Measurements from ENCODE around the gene IMPG1.
A peak's percentile ranks its signal among the peaks of the same experiment; 100 is the strongest.

The IMPG1 gene

GRCh38 chr6:76072562-76072961, at the start of gene IMPG1:
Gene IMPG1 (minus strand): TSS chr6:76072662. CDS start chr6:76072488, 174 bp downstream.
- DNase-seq, result no peak

GRCh38 chr6:76120302-76120701, 47.8 kb upstream of the IMPG1 start:
- DNase-seq, result no peak

DNA sequence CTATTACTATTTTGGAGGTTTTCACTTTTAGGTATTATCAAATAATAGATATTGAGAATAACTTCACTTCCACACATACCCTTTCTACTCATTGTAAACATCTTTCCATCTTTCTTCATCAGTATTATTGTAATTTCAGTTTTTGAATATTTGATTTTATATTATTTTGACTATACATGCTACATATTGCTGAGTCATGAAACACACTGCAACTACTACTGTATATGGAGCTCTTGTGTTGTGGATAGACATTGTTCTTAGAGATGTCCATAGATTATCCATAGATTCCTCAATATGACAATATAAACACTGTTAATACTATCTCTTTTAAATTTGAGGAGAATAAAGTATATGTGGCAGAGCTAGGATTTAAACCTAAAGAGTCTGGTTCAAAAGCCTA, 819 bp upstream of the IMPG1 start:
- no peak for DNase-seq

- no peak for DNase-seq
These were observed 15.0 kb downstream of the IMPG1 start for GRCh38 chr6:76057469-76057868.

GRCh38 chr6:76052314-76052713, 20.1 kb downstream of the IMPG1 start:
- DNase-seq, result no peak

GRCh38 chr6:76043690-76044089, 28.8 kb downstream of the IMPG1 start:
- DNase-seq, result no peak

DNA sequence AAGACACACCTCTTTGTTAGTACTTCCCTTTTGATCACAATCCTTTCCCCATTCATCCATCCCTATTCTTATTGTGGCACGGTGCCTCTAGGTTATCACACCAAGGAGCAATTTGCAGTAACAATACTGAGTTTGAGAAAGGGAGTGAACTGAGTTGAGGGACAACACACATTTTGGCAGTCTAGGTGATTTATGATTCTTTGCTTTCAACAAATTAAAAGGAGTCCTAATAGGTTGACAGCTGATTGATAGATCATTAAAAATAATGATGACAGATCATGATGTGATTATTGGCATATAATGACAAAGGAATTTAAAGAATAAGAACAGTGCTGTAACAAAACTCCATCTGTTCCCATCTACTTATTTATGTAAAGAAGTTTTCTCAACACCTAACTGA, 36.7 kb downstream of the IMPG1 start:
- no peak for DNase-seq

GRCh38 chr6:76026101-76026500, 46.4 kb downstream of the IMPG1 start:
- DNase-seq, result peak; percentile 23

DNA sequence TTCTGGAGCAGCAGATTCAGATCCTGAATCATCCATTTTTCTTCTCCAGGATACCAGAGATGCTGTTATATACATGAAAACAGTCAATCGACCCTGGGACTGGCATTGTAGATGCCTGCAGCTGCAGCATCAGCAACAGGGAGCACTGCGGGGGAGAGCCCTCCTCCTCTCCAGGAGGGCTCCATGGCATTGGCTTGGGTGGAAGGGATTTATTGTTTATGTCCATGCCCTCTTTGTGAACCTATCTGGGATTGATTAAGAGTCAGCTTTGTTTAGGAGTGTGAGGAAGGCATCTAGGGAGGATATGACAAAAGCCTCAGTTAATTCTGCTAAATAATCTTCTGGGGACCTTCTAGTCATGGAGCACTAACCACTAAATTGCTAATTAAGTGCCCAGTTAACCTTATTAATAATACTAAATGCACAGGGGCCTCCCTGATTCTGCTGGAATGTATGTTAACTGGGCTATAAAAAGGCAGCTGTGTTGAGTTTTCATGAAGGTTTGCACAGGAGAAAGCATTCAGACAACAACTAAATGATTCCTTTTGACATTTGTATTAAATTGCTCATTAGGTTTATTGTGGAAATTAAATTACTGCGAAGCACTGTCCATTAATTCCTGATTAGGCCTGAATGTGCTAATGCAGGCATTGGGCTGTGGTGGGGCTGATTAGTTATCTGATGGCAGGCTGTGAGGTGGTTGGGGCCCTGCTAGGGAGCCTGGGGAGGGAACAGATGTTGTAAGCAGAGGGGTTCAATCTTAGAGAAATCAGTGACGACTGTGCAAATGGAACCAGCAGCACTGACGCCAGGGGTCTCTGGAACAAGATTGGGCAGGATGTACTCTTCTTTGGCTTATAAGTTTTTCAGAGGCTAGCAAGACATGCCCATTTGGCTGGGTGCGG, 57.6 kb downstream of the IMPG1 start:
- no peak for DNase-seq

- DNase-seq, result no peak
These were observed 68.3 kb downstream of the IMPG1 start for GRCh38 chr6:76004202-76004601.

DNA sequence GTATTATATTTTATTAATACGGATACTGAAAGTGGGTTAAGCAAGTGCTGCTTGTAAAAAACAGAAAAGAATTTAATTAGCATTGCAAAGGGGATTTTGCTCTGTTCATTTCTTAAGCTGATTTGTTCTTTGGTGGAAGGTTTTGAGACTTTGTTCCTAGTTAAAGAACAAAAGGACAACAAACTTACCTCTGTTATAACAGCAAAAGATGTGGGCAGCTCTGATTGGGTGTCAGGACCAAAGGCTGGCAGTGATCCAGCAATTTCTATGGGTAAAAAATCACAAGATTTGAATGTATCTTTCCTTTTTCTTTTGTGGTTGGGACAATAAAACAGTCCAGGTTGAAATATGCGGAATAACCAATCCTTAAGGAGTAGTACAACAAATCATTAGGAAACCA, 68.8 kb downstream of the IMPG1 start:
- DNase-seq, result no peak

- DNase-seq, result no peak
These were observed 69.3 kb downstream of the IMPG1 start for GRCh38 chr6:76003113-76003512.

DNA sequence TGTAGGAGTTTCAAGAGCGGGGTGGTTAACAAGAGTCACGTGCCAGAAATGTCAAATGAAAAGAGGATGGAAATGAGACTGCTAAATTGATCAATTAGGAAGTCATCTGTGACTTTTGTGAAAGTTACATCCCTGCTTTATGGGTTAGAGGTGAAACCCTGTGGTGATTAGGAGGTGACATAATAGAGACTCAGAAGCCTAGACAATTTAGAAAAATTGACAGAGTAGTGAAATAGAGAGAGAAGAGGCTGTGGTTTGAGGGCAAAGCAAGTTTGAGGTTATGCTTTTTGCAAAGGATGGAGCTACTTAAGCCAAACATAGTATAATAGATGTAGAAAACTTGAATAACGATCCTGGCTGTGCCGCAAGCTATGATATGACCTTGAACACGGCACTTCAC, 71.8 kb downstream of the IMPG1 start:
- DNase-seq, result no peak

- no peak for DNase-seq
These were observed 74.8 kb downstream of the IMPG1 start for GRCh38 chr6:75997696-75998095.

DNA sequence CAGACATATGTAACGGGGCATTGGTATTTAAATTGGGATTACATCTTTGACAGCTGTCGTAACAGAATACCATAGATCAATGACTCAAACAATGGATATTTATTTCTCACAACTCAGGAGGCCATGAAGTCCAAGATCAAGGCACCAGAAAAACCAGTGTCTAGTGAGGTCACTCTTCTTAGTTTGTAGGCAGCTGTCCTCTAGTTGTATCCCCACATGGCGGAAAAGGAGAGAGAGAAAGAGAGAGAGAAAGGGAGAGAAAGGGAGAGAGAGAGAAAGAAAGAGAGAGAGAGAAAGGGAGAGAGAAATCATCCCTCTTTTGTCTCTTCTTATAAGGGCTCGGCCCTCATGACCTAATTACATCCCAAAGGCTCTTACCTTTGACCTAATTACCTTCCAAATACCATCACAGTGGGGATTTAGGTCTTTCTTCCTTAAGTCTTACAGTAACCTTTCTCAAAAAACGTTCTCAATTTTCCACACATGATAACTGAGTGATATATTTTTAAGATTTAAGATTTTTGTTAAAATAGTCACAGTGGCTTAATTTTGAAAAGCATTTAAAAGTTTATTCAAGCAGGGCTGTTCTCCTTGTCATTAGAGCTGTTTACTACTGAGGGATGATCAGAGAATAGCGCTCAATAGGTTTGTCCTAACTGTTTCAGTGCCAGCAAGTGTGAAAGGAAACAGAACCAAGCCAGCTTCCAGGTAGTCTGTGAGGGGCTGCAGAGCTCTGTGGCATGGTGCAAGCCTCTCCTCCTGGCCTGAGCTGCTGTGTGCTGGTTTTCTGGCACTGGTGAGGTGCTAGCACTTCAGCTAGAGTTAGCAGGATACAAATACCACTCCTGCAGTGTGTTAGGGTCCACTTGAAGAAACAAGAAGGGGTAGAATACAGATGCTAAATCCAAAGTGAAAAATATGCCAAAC, 79.0 kb downstream of the IMPG1 start:
- no peak for DNase-seq

DNA sequence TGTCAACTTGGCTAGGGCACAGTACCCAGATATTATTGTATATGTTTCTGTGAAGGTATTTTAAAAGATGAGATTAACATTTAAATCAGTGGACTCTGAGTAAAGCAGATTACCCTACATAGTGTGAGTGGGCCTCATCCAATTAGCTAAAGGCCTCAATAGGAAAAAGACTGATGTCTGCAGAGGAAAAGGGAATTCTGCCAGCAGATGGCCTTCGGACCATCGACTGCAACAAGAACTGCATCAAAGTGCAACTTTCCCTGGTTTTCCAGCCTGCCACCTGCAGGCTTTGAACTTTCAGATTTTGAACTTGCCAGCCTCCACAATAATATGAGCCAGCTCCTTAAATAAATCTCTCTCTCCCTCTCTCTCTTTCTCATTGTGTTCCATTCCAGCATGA, 80.5 kb downstream of the IMPG1 start:
- no peak for DNase-seq

DNA sequence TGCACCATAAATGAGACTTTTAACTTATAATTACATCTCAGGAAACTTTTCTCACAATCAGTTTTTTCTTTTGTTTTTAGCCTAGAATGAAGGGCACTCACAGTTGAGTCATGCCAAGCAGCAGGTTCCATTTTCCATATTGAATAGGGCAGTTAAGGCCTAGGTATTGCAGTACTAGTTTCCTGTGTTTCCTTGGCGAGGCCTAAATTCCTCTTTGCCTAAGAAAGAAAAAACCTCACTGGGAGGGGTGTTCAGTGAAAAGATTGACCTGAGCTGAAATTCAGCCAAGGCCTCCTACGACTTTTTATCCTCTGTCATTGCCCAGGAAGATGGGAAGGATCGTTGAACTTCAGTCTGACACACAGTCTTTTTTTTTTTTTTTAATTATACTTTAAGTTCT, 85.5 kb downstream of the IMPG1 start:
- no peak for DNase-seq

DNA sequence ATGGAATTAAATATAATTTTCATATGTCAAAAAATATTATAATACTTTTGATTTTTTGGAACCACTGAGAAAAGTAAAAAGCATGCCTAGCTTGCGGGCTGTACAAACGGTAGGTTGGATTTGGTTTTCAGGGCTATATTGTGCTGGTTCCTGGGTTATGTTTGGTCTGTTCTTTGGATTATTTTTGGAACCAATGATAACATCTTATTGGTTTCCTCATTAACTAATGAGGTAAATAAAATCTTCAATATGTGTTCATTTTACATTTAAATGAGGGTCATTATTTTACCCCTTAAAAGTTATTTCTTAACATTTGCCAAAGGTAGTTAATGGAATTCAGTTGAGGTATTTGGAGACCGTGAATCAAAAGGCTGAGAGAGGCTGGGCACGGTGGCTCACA, 96.6 kb downstream of the IMPG1 start:
- DNase-seq, result no peak

DNA sequence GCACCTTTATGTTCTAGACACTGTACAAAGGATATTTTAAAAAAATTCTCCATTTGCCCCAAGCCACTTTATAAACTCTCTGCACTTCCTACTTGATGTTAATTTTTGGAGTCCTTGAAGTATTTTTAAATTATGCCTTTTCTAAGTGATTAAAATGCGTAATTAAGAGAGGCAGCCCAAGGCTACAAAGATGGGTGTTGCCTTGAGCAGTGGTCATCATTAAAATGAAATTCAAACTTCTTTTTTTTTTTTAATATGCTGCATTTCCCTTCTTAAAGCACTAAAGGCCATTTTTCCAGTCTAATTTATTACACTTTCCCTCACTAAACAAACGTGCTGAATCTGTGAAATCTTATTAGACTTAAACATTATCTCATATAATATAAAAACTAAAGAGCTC, 102.4 kb downstream of the IMPG1 start:
- DNase-seq, result no peak

- DNase-seq, result no peak
These were observed 104.3 kb downstream of the IMPG1 start for GRCh38 chr6:75968143-75968542.

GRCh38 chr6:75963569-75963968, 108.9 kb downstream of the IMPG1 start:
- DNase-seq, result no peak

- no peak for DNase-seq
These were observed 120.3 kb downstream of the IMPG1 start for GRCh38 chr6:75952128-75952527.

- DNase-seq, result no peak
These were observed 124.5 kb downstream of the IMPG1 start for GRCh38 chr6:75947935-75948334.
